ENCODE measurements around the gene CFAP58. TPM values are rescaled to one million over a fixed set of nuclear protein-coding genes. Genes with fewer than 3 reads are reported as not detected.

The CFAP58 gene
- total RNA-seq, 4 donors from 2014 or later: 0.13 to 0.41 (median 0.19) TPM; not detected in 1

GRCh38 chr10:104324931-104325330 lies 28.7 kb upstream of the CFAP58 start:
- no peaks in the 10 kb centered on the region for H3K9me3 ChIP-seq
- peak overlapping the region; percentile 84 to 99 (median 96) for H3K27ac ChIP-seq
- no peaks in the 10 kb centered on the region for H3K27me3 ChIP-seq
- intact Hi-C loops (cut with DNase I): no loop called here
- H3K36me3 ChIP-seq: peaks cover 0 to 25% (median 0%) of the 10 kb centered on the region in 3 donors
- no peak overlapping the region for H3K4me3 ChIP-seq
- DNase-seq: no peak
- TF ChIP-seq CTCF (IDR thresholded peaks at IDR 0.05): no peak
- WGBS, 2 donors: 92 to 94% methylated on average over 8 to 10 of the region's 10 CpGs
- peaks cover 97 to 100% (median 98%) of the 10 kb centered on the region in 3 donors for H3K4me1 ChIP-seq

- Histone ChIP-seq H3K4me3 (peak overlapping the region in 1 of 4 donors; percentile 17), H3K27ac (peak overlapping the region; percentile 84 to 99 (median 96)), H3K27me3 (no peaks in the 10 kb centered on the region), H3K9me3 (no peaks in the 10 kb centered on the region), H3K4me1 (peaks cover 97 to 100% (median 98%) of the 10 kb centered on the region in 3 donors), H3K36me3 (peaks cover 0 to 25% (median 0%) of the 10 kb centered on the region in 3 donors)
- intact Hi-C loops (cut with DNase I): no loop called here
- TF ChIP-seq POLR2A (IDR thresholded peaks at IDR 0.05) (no peak), CTCF (IDR thresholded peaks at IDR 0.05) (no peak)
- 61 to 75% methylated on average over 12 to 17 of the region's 28 CpGs for WGBS, 2 donors
- DNase-seq: no peak
Measured at GRCh38 chr10:104325436-104326435, 27.9 kb upstream of the CFAP58 start.

GRCh38 chr10:104326991-104327610 lies 26.5 kb upstream of the CFAP58 start:
- H3K4me3 ChIP-seq: peak overlapping the region in 2 of 4 donors; percentile 32 to 53
- WGBS, 2 donors: 92 to 99% methylated on average over 7 of the region's 9 CpGs

GRCh38 chr10:104327745-104328645 lies 25.6 kb upstream of the CFAP58 start:
- WGBS, 2 donors: 26 to 36% methylated on average over 11 to 20 of the region's 20 CpGs
- TF ChIP-seq POLR2A (IDR thresholded peaks at IDR 0.05): peak in 2 of 4 donors; percentile 10 to 24
- TF ChIP-seq CTCF (IDR thresholded peaks at IDR 0.05): peak in 1 of 6 experiments; percentile 27
- peaks cover 0 to 26% (median 0%) of the 10 kb centered on the region in 3 donors for H3K36me3 ChIP-seq
- no peaks in the 10 kb centered on the region for H3K9me3 ChIP-seq
- no peaks in the 10 kb centered on the region for H3K27me3 ChIP-seq
- intact Hi-C loops (cut with DNase I): no loop called here
- peaks cover 95 to 100% (median 98%) of the 10 kb centered on the region in 3 donors for H3K4me1 ChIP-seq
- no peak for DNase-seq
- H3K27ac ChIP-seq: peak overlapping the region; percentile 84 to 99 (median 96)
- peak overlapping the region in 3 of 4 donors; percentile 28 to 53 (median 32) for H3K4me3 ChIP-seq

More at GRCh38 chr10:104326991-104327610, 26.5 kb upstream of the CFAP58 start:
- Histone ChIP-seq H3K27ac (peak overlapping the region; percentile 84 to 99 (median 96)), H3K9me3 (no peaks in the 10 kb centered on the region), H3K27me3 (no peaks in the 10 kb centered on the region), H3K4me1 (peaks cover 95 to 100% (median 98%) of the 10 kb centered on the region in 3 donors), H3K36me3 (peaks cover 0 to 25% (median 0%) of the 10 kb centered on the region in 3 donors)
- TF ChIP-seq POLR2A (IDR thresholded peaks at IDR 0.05): no peak
- no peak for TF ChIP-seq CTCF (IDR thresholded peaks at IDR 0.05)
- DNase-seq: no peak
- intact Hi-C loops (cut with DNase I): no loop called here
